Measurements from ENCODE around the gene LCE1B.

LCE1B gene, protein sequence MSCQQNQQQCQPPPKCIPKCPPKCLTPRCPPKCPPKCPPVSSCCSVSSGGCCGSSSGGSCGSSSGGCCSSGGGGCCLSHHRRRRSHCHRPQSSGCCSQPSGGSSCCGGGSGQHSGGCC

DNA sequence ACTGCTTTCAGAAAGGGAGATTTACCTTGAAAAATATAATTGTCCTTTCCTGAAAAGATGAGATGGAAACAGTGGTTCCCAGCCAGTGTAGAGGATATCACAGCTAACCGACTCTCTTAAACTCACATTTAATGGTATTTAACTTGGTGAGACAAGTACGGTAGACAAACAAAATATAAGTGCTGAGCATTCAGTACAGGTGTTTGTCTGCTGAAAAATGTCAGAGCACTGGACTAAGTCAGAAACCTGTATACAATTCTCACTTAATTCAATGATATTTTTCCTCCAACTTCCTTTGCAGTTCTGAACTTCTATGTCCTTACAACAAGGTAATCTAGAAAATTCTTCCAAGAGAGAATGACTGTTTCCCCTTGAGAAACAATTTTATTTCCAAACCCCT is at the start of gene LCE1B:
Gene LCE1B (plus strand): TSS at position 301 of the 400 bp plus-strand sequence. CDS start 476 bp downstream, outside the sequence.
- no peak for DNase-seq

- DNase-seq, result no peak
Observed at GRCh38 chr1:152768847-152769533, 42.8 kb upstream of the LCE1B start.

DNA sequence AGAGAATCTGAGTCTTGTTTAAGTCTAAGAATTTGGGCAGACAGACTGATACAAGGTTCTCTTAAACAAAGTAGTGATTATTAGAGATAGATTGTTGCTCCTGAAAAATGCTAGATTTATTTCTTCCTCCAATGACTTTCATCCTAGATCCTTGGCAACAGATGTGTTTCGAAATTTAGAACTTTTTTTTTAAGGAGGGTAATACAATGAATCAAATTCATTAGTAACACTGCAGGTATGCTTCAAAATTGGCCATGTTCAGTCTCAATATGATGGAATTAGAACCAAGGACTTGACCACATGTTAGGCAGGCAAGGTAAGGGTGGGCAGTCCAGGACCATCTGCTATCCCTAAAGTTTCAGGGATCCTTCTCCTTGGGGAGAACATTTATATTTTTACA is 41.4 kb upstream of the LCE1B start:
- no peak for DNase-seq

GRCh38 chr1:152774875-152775274 is 36.9 kb upstream of the LCE1B start, which contains the start of gene LCE1F:
Gene LCE1F, plus strand, starts transcription at chr1:152775140. Its CDS starts 1,232 bp downstream, at chr1:152776372.
- DNase-seq, result no peak

DNA sequence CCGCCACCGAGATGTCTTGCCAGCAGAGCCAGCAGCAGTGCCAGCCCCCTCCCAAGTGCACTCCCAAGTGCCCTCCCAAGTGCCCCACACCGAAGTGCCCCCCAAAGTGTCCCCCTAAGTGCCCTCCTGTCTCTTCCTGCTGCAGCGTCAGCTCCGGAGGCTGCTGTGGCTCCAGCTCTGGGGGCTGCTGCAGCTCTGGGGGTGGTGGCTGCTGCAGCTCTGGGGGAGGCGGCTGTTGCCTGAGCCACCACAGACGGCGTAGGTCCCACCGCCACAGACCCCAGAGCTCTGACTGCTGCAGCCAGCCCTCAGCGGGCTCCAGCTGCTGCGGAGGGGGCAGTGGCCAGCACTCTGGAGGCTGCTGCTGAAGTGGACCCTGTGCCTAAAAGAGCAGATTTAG is 35.4 kb upstream of the LCE1B start:
- no peak for DNase-seq

DNA sequence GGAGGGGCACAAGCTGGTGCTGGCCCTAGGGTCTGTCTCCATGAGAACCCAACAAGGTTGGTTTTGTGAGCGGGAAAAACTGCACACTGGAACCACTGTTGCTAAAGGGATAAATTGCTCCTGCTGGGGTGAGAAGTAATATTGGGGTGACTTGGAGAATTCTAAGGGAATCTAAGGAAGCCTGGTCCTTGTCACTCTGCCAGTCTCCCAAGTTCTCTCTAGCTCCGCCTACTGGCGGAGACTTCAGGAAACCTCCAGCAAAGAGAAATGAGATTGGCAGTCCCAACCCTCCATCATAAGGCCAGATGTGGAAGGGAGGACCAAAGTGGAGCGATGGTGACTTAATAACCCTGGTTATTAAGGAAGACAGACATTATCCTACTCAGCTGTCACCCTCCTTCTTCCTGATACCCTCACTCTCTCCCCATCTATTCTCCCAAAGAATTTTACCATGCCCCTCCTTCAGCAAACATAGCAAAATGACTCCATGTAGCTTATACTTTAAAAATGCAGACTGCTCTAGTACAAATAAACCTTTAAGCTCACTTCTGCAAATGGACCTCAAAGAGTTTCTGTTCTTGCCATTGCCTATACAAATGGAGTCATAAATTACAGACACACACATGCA is 34.1 kb upstream of the LCE1B start:
- no peak for DNase-seq

GRCh38 chr1:152783095-152783494 is 28.7 kb upstream of the LCE1B start:
- DNase-seq, result no peak

GRCh38 chr1:152786077-152786476 is 25.7 kb upstream of the LCE1B start, which contains the start of gene LCE1E:
Gene LCE1E, plus strand, starts transcription at chr1:152786257. Its CDS starts 1,043 bp downstream, at chr1:152787300.
- no peak for DNase-seq

DNA sequence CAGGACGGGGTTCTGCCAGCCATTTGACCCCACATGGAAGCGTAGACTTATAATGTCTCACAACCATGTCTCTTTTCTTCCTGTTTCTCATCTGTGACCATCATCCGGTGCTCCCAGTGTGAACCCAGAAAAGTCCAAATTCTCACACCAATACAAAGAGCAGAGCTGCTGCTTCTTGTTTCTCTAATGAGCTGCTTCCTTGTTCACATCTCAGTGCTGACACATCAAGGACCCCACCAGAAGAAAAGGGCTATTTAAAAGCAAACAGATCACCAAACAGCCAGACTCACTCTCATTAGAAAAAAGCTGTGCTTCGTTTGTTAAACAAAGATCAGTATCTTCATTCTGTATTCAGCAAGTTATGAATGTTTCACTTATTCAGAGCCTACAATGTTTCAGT is 16.1 kb upstream of the LCE1B start:
- DNase-seq, result no peak

GRCh38 chr1:152796421-152796820 is 15.3 kb upstream of the LCE1B start, which contains the start of gene LCE1D:
Gene LCE1D, plus strand, starts transcription at chr1:152796721. Its CDS starts 1,074 bp downstream, at chr1:152797795.
- DNase-seq, result no peak

DNA sequence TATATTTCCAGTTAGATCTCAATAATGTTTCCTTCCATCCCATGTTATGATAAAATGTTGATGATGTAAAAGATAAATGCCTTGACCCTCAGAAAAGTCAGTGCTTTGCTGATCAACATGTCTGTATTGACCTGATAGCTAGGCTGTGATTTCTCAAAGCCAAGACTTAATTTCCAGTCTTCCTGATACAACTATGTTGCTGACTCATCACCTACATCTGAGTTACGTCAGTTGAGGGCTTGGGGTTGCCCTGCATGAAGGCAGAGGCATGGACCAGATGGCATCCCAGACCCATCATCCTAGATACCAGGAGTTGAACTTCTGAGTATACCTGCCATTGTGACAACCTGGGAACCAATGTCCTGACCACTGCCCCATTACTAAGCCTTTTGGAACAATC is 10.4 kb upstream of the LCE1B start:
- no peak for DNase-seq

GRCh38 chr1:152806576-152806975 is 5.2 kb upstream of the LCE1B start, which contains the start of gene LCE1C:
Gene LCE1C, minus strand, starts transcription at chr1:152806651. Its CDS starts 1,173 bp downstream, at chr1:152805478.
- DNase-seq, result no peak

- no peak for DNase-seq
Observed at GRCh38 chr1:152811050-152811449, 721 bp upstream of the LCE1B start.

GRCh38 chr1:152817309-152817708 is 5.5 kb downstream of the LCE1B start:
- no peak for DNase-seq

- no peak for DNase-seq
Observed at GRCh38 chr1:152823294-152823693, 11.5 kb downstream of the LCE1B start.

DNA sequence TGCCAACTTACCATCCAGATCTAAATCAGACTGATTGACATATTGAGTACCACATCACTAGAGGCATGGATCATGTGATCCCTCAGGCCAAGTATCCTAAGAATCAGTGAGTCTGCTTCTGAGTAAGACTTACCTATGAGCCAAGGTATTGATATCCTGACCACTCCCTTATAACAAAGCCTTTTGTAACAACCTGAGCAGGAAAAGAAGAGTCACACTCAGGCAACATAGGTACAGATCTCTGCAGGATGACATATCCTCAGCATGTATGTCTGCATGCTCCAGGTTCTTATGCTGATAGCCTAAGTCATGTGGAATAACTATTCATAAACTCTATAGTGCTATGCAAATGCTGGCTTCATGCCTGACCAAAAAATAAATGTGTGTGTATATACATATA is 13.2 kb downstream of the LCE1B start:
- no peak for DNase-seq

DNA sequence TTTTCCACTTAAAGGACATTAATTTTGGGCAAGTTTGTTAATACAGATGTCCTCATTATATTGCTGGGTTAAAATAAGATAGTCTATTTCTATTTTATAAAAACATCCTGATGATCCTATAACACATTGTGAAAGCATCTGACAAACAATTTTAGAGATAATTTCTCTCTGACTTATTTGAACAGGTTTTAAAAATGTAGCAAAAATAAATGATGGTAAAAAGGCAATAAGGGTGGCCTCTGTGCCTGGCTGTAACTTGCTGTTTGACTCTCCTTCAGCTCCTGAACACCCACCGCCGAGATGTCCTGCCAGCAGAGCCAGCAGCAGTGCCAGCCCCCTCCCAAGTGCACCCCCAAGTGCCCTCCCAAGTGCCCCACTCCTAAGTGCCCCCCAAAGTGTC is 15.4 kb downstream of the LCE1B start, which contains the start of gene LCE1A:
Gene LCE1A (plus strand): TSS at position 301 of the 400 bp plus-strand sequence. CDS start 0 bp downstream, at position 301.
- no peak for DNase-seq

- no peak for DNase-seq
Observed at GRCh38 chr1:152836870-152837269, 25.1 kb downstream of the LCE1B start.

- DNase-seq, result no peak
Observed at GRCh38 chr1:152842556-152842955, 30.8 kb downstream of the LCE1B start, which contains the start of gene LCE6A. Gene LCE6A, plus strand, starts transcription at chr1:152842856. Its CDS starts 665 bp downstream, at chr1:152843521.

- no peak for DNase-seq
Observed at GRCh38 chr1:152855661-152856060, 43.9 kb downstream of the LCE1B start.

GRCh38 chr1:152858062-152858461 is 46.3 kb downstream of the LCE1B start:
- DNase-seq, result no peak

GRCh38 chr1:152859696-152860095 is 47.9 kb downstream of the LCE1B start, which contains the start of gene LCE7A:
Gene LCE7A, plus strand, starts transcription at chr1:152859996. Its CDS starts 702 bp downstream, at chr1:152860698.
- DNase-seq, result no peak

DNA sequence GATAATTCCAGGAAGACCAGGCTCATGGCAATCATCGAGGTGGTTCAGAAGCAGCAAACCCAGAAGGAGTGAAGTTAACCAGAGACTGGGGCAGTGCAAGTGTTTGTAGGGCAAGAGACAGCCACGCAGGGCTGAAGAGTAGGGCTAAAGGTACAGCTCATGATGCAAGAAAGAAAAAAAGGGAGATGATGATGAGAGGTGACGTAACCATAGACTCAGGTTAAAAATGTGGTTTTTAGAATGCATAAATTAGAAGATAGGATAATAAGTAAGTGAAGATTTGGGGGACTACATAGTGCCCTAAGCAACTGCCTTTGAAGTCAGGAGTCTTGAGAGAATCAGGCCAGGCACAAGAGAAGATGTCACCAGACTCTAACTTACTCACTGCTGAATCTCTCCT is 48.4 kb downstream of the LCE1B start:
- no peak for DNase-seq

- no peak for DNase-seq
Observed at GRCh38 chr1:152861374-152861773, 49.6 kb downstream of the LCE1B start.

All from DMS79 (cell line).